ENCODE measurements around the gene MAST4. TPM values are rescaled to one million over a fixed set of nuclear protein-coding genes. Genes with fewer than 3 reads are reported as not detected.

MAST4 gene
- total and polyA plus RNA-seq, 4 donors, result 3.7 to 9.5 (median 6.5) TPM

- TF ChIP-seq, protein P1, sequence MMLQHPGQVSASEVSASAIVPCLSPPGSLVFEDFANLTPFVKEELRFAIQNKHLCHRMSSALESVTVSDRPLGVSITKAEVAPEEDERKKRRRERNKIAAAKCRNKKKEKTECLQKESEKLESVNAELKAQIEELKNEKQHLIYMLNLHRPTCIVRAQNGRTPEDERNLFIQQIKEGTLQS (IDR thresholded peaks at IDR 0.05), result no peak
- TF ChIP-seq HNF4G (IDR thresholded peaks at IDR 0.05) (no peak), EGR1 (IDR thresholded peaks at IDR 0.05; ENCODE audit: low read depth in 2 of 2) (no peak), RXRA (IDR thresholded peaks at IDR 0.05) (no peak), FOXA2 (IDR thresholded peaks at IDR 0.05) (no peak), SP1 (IDR thresholded peaks at IDR 0.05) (no peak), TAF1 (conservative IDR thresholded peaks at IDR 0.05) (no peak), FOXA1 (IDR thresholded peaks at IDR 0.05) (no peak), GABPA (IDR thresholded peaks at IDR 0.05 in 1 of 2, conservative IDR thresholded peaks at IDR 0.05 in 1 of 2) (no peak)
- TF ChIP-seq, protein P2, sequence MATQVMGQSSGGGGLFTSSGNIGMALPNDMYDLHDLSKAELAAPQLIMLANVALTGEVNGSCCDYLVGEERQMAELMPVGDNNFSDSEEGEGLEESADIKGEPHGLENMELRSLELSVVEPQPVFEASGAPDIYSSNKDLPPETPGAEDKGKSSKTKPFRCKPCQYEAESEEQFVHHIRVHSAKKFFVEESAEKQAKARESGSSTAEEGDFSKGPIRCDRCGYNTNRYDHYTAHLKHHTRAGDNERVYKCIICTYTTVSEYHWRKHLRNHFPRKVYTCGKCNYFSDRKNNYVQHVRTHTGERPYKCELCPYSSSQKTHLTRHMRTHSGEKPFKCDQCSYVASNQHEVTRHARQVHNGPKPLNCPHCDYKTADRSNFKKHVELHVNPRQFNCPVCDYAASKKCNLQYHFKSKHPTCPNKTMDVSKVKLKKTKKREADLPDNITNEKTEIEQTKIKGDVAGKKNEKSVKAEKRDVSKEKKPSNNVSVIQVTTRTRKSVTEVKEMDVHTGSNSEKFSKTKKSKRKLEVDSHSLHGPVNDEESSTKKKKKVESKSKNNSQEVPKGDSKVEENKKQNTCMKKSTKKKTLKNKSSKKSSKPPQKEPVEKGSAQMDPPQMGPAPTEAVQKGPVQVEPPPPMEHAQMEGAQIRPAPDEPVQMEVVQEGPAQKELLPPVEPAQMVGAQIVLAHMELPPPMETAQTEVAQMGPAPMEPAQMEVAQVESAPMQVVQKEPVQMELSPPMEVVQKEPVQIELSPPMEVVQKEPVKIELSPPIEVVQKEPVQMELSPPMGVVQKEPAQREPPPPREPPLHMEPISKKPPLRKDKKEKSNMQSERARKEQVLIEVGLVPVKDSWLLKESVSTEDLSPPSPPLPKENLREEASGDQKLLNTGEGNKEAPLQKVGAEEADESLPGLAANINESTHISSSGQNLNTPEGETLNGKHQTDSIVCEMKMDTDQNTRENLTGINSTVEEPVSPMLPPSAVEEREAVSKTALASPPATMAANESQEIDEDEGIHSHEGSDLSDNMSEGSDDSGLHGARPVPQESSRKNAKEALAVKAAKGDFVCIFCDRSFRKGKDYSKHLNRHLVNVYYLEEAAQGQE (IDR thresholded peaks at IDR 0.05), result no peak
Measured at GRCh38 chr5:66869347-66869746, 273.2 kb downstream of the MAST4 start.

GRCh38 chr5:66870708-66871107 lies 274.5 kb downstream of the MAST4 start:
- DNase-seq (ENCODE audit: low spot score), result no peak
- 98% methylated on average over 10 of the region's 10 CpGs for WGBS
- Histone ChIP-seq H3K4me1 (ENCODE audit: control insufficient read depth in 4 of 4, insufficient read depth in 4 of 4, low read length in 3 of 4) (no peaks in the 10 kb centered on the region), H3K4me3 (ENCODE audit: low read depth in 1 of 3, low read length in 3 of 3) (no peak overlapping the region), H3K27ac (ENCODE audit: low read depth in 1 of 2, low read length in 2 of 2) (no peak overlapping the region), H3K9me3 (ENCODE audit: control insufficient read depth in 4 of 4, low read length in 3 of 4) (no peaks in the 10 kb centered on the region), H3K27me3 (ENCODE audit: control insufficient read depth in 4 of 4, insufficient read depth in 4 of 4, low read length in 3 of 4) (no peaks in the 10 kb centered on the region), H3K36me3 (ENCODE audit: control insufficient read depth in 4 of 4, insufficient read depth in 3 of 4, low read depth in 1 of 4, low read length in 3 of 4) (no peaks in the 10 kb centered on the region), H3K9ac (ENCODE audit: low read depth in 1 of 2, low read length in 2 of 2) (no peak overlapping the region)
- TF ChIP-seq, protein P2 (IDR thresholded peaks at IDR 0.05), result no peak
- TF ChIP-seq EGR1 (IDR thresholded peaks at IDR 0.05; ENCODE audit: low read depth in 2 of 2), result no peak
- TF ChIP-seq TAF1 (conservative IDR thresholded peaks at IDR 0.05), result no peak
- TF ChIP-seq YY1 (IDR thresholded peaks at IDR 0.05), result no peak
- no peak for TF ChIP-seq RAD21 (IDR thresholded peaks at IDR 0.05)

More at GRCh38 chr5:66869347-66869746, 273.2 kb downstream of the MAST4 start:
- no peak overlapping the region for H3K4me3 ChIP-seq (ENCODE audit: low read depth in 1 of 3, low read length in 3 of 3)
- no peak for DNase-seq (ENCODE audit: low spot score)
- H3K9ac ChIP-seq (ENCODE audit: low read depth in 1 of 2, low read length in 2 of 2), result no peak overlapping the region
- WGBS, result 84% methylated on average over 6 of the region's 6 CpGs
- H3K27ac ChIP-seq (ENCODE audit: low read depth in 1 of 2, low read length in 2 of 2), result no peak overlapping the region
- H3K9me3 ChIP-seq (ENCODE audit: control insufficient read depth in 4 of 4, low read length in 3 of 4), result no peaks in the 10 kb centered on the region
- H3K4me1 ChIP-seq (ENCODE audit: control insufficient read depth in 4 of 4, insufficient read depth in 4 of 4, low read length in 3 of 4), result no peaks in the 10 kb centered on the region
- no peaks in the 10 kb centered on the region for H3K36me3 ChIP-seq (ENCODE audit: control insufficient read depth in 4 of 4, insufficient read depth in 3 of 4, low read depth in 1 of 4, low read length in 3 of 4)
- no peaks in the 10 kb centered on the region for H3K27me3 ChIP-seq (ENCODE audit: control insufficient read depth in 4 of 4, insufficient read depth in 4 of 4, low read length in 3 of 4)

Measured in liver (tissue), 9 donors.